SK-MEL-5 (cell line): ENCODE results near the gene MYO1D. TPM values are rescaled to one million over a fixed set of nuclear protein-coding genes. Genes with fewer than 3 reads are reported as not detected.

ENCODE experiments used
- DNase-seq: peaks from one replicate; pipeline ENCODE4 v3.0.0-alpha.2; 2016; ENCODE audit warnings: low read depth, low spot score
- in situ Hi-C: cut with HindIII; loops from 2 replicates; pipeline ENCODE4 v1.10.0; 2016; ENCODE audit warnings: low sequenced_read_pairs, high pct_unique_total_duplicates, low pct_unique_long_range_greater_than_20kb
- total RNA-seq: library from RNA; depleted of rRNA; stranded (reverse); fragments of >200 nt; shearing (Covaris generic); gene quantifications from 2 replicates; pipeline ENCODE4 v1.2.3, GENCODE V29; 2014

The MYO1D gene
- total RNA-seq, 1 experiment from 2014 or later: 44.5 TPM

DNA sequence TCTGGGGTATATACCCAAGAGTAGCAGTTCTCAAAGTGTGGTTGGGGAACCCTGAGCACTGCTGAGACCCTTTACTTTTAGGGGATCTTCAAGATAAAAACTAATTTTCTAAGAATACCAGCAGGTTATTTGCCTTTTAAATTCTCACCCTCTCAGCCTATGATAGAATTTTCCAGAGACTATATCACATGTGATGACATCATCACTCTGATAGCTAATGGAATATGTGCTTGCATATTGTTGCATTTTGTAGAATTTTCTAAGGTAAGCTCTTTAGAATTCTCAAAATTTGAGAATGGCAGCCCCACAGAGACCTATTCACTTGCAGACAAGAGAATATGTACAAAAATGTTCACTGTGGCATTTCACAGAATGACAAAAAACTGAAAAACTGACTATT lies 181.1 kb downstream of the MYO1D start:
- in situ Hi-C loops: no loop called here

DNA sequence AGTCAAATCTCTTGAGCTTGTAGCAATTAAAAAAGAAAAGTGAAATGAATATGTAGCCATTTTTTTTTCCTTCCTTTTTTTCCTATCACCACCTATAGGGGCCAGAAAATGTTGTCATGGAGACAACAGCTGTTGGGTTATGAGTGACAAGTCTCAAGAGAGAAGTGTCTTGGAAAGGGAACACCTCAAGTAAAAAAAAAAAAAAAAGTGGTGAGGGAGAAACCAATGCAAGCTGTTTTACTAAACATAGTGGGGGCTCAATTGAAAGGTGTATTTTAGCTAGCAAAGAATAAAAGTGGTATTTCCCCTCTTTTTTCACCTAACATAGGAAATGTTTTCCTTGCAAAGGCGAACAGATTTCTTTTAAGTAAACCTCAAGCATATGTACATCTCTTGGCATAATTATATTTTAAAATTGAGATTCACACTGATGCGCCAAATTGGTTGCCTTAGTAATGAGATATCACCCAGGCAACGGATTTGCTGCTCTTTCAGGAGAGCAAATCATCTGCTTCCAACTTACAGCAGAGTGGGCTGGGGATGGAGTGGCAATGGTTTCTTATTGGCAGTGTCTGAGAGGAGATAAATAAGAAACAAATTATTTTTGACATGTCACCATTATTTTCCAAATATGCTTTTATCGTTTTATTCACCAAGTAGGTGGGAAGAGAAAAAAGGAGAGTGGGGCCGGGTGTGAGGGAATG lies 183.6 kb downstream of the MYO1D start:
- no peak for DNase-seq
- in situ Hi-C loops: no loop called here

More for the DNA sequence above, 181.1 kb downstream of the MYO1D start:
- no peak for DNase-seq

DNA sequence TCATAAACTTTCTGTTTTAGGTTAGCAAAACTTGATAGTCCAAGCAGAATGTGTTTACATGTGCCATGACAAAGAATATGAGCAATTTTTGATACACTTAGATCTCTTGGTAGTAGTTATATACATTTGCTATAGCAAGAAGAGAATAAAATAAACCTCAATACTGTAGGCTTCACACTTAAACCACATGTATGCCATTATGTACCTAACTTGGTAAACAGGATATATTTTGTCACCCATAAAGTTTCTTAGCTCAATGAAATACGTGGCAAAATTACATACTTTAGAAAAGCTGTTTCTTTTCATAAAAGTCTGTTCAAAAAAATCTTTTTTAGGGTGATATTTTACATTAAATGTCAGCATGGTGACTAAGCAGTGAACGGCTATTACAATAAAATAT lies 184.7 kb downstream of the MYO1D start:
- no peak for DNase-seq
- in situ Hi-C loops: no loop called here

DNA sequence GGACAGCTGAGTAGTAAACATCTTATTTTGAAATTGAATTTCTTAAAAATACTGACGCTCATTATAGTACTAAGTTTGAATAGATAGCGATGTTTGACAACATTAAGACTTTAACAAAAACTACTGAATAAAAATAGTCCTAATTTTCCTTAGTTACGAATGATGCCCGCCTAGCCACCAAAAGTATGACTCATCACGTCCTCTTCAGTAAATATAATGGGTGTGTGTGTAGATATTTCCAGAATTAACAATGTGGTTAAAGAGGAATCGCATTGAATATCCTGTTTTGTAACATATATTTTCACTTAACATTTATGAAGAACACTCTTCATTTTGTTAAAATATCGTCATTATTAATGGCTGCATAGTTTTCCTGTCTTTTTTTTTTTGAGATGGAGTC lies 187.6 kb downstream of the MYO1D start:
- in situ Hi-C loops: no loop called here

DNA sequence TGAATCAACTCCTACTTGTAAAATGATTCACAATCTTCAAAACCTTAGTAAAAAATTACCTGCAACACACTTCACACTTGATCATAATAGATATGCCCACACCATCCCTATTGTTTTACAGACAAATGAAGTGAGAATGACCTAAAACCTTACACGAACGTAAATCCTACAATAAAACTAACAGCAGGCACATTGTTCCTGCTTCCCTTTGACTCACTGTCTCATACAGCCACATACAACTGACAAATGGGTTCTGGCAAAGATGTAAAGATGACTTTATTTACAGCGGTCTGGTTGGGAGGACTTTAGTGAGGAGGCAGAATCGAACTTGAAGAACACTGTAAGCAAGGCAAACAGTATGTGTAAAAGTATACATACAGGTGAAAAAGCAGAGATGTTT lies 188.7 kb downstream of the MYO1D start:
- no peak for DNase-seq
- in situ Hi-C loops: no loop called here

More for the DNA sequence above, 187.6 kb downstream of the MYO1D start:
- peak; percentile 6 for DNase-seq

DNA sequence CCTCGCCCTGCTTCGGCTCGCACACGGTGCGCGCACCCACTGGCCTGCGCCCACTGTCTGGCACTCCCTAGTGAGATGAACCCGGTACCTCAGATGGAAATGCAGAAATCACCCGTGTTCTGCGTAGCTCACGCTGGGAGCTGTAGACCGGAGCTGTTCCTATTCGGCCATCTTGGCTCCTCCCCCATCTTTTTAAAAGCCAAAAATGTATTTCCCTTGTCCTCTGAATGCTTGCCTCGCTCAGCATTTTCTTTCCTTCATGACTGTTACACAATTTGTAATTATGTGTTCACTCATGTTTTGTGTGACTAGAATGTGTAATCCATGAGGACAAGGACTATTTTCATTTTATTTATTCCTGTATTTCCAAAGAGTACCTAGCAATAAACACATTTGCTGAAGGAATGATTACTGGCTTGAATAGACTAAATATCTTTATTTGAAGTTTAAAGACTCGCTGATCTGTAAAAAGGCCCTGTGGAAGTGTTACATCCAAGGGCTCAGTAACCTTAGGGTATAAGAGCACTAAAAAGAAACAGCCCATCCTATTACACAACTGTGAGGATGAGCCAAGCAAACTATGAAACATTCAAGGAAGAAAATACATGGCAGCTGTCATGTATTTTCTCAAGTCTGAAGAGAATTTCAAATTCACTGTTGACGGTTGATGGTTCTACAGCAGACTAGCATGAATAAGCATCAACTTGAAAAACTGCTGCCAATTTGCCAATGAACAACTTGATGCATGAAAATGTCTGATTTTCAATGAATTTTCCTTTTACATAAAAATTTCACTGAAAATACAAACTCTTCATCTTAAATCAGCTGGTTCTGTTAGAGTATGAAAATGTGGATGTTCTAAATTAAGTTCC lies 192.6 kb downstream of the MYO1D start:
- in situ Hi-C loops: no loop called here
- no peak for DNase-seq

DNA sequence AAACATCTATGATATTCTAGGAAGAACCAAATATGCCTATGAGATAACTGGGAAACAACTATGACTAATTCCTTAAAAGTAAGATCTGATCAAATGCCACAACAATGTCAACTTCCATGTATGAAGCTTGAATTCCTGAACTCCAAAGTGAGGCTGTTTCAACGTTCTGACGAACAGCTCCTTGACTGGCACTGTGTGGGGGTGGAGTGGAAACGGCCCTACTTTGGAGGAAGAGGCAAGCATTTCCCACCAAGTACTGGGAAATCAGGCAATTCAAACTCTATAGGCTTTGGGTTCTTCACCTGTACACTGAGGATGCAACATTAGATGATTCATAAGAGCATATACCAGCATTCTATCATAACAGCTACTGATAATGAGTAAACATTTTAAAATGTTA lies 203.0 kb downstream of the MYO1D start:
- no peak for DNase-seq

DNA sequence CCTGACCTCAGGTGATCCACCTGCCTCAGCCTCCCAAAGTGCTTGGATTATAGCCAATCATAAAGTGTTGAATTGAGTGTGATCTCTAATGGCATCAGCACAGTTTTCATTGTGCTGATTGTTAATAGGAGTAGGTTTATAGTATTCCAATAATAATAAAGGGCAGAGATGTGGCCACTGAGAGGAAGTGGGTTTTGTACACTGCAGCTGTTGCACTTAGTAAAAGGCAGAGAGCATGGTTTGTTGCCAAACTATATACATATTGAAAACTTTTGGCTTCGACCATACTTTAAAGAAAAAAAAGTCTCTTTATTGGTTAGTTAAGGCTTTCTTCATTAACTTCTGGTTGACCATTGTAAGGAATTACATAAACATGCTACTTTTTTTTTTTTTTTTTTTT lies 204.2 kb downstream of the MYO1D start:
- no peak for DNase-seq
- in situ Hi-C loops: no loop called here

More for the DNA sequence above, 203.0 kb downstream of the MYO1D start:
- in situ Hi-C loops: no loop called here

DNA sequence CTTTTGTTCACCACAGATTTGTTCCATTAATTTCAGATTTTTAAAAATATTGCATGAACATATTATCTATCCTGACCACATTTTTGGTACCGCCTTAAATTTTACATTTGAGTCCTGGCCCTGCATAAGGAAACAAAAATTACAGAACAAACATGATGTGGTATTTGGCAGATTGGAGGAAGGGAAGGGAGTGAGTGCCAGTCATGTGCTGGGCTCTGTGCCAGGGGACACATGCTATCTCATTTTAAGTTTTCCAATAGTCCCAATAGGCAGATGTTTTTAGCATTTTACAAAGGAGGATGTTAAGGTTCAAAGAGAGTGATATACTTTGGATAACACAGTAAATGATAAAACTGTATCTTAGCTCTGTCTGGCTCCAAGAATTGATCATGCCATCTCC lies 205.0 kb downstream of the MYO1D start:
- in situ Hi-C loops: no loop called here
- DNase-seq: no peak

DNA sequence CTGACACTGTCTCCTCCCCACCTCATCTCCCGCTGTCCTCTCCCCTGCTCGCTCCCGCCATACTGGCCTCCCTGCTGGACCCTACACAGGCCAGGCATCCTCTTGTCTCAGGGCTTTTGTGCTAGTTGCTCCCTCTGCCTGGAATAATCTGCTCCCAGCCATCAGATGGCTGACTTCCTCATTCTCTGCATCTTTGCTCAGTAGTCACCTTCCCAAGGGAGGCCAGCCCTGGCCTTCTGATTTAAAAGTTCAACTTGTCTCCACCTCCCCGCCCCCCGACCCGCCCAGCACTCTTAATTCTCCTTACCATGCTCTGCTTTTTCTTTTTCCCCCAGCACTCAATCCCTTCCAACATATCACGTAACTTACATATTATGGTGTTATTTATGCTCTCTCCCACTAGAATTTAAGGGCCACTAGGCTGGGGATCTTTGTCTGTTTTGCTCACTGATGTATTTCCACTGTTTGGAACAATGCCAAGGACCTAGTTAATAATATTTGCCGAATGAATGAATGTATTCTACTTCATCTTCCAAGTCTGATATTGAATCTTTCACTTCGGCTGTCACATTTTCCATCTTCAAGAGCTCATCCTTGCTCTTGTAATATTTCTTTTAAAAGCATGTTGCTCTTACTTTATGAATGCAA lies 211.9 kb downstream of the MYO1D start:
- DNase-seq: no peak
- in situ Hi-C loops: no loop called here

DNA sequence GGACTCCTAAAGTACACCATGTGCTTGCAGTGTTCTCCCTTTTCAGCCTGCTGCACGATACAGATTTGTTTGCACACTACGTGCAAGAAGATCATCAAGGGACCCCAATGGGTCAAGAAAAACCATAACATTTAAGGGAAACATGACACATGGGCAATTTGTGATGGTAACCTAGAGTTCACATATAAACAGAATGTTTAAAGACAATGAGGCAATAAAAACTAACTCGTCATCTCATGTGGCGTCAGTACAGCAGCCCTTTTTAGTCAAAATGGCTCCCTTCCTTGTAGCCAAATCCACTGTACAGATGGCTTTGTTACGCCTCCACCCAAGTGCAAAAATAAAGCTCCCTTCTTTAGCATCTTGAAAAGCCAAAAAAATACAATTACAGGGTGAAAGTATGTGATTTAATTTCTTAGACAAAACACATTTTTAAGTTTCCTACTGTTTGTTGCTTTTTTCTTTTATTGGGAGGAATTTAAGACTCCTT lies 216.4 kb downstream of the MYO1D start:
- DNase-seq: no peak
- in situ Hi-C loops: no loop called here

DNA sequence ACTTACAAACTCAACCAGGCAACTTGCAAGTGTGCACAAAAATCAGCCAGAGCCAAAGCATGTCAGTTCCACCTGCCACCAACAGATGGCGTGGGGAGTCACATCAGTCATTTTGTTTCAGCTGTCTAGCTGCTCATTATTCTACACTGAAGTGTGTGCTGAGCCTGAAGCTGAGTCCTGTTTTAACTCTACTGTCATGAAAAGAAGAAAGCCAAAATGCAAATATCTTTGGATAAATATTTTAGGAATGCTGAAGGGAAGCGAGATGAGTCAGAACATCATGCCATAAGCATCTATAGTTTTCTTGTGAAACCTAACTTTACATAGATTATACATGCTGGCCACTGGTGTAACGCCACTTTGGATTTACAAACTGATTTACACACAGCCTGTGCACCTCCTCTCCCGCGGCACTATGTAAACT lies 217.5 kb downstream of the MYO1D start:
- in situ Hi-C loops: no loop called here
- peak; percentile 81 for DNase-seq

DNA sequence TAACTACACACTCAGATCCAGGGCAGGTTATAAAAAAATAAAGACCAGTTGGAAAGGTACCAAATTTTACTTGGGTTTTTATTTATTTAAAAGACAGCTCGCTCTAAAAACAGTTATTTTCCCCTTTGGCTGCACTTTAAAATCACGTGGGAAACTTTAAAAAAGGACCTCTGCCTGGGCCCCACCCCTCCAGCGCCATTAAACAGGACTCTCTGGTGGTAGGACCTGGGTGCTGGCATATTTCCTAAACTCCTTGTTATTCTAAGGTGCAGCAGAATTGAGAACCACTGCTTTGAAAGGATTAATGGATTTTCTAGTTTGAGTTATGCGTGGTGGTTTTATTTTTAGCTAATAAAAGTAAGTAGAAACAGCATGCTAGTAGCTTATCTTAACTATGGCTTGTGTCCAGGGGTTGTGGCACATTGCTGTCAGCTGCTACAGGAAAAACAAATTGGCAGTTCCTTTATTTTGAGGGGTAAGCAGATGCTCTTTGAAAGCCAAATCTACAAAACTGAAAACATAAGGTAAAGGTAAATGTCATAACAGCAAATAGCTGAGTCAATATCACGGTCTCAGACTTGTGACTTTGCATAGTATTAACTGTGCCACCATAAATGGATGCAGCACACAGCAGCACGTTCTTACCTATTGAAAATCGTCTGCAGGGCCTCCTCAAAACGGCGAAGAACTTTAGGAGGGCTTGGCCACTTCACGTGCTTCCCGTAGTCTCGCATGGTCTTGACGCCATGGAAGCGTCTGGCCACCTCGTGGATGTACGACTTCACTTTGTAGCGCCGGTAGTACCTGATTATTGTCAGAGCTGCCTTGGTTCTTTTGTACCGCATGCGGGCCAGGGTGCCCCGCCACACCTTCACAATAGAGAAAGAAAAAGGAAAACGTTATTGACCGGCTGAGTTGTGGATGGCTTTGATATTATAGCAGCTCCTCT lies 218.2 kb downstream of the MYO1D start:
- DNase-seq: no peak
- in situ Hi-C loops: no loop called here

DNA sequence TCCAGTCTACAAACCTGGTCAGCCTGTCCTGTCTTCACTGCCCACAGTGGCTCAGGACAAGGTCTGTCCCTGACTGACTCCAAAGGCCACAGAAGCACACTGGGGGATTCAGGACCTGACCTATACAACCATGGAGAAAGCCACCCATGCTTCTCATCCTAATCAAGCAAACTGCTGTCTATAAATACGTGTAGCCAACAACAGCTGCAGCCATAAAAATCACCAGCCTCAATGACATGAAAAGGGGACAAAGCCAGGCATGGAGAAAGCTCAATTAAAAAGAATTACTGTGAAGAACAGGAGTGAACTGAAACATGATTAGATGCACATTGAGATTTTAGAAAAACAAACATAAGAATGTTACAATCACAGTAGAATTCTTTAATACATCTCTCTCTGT lies 220.0 kb downstream of the MYO1D start:
- in situ Hi-C loops: no loop called here
- no peak for DNase-seq

DNA sequence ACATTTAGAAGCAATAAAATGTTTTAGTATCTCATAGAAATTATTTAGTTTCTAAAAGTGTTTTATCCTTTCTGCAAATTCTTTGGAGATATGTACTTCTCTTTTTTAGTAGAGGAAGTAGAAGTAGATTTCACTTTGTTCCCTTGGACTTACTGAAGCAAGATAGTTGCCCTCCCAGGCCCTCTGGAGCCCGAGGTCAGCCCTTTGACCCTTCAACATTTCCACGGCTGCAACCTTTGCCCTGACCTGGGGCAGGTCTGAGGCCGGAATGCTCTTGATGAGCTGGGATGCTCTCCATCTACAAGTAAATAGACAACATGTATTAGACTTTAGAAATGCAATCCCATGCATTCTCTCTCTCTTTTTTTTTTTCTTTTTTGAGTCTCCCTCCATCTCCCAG lies 222.6 kb downstream of the MYO1D start:
- no peak for DNase-seq
- in situ Hi-C loops: no loop called here

DNA sequence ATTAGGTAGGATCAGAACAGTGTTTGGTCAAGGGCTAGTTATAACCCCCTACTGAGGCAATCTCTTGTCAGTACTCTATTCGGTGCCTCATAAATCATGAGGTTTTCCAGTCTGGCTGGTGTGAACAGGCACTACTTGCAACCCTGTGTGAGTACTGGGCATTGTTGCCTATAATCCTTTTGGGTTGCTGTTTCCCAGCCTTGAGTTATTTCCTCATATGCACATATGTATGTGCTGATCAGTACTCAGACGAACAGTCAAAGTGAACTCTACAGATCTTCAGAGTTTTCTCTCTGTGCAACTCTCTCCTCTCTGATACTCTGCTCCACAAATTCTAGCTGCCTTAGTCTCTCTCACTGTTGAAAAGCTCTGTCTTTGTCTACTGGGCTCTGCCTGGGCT lies 225.8 kb downstream of the MYO1D start:
- no peak for DNase-seq
- in situ Hi-C loops: no loop called here

DNA sequence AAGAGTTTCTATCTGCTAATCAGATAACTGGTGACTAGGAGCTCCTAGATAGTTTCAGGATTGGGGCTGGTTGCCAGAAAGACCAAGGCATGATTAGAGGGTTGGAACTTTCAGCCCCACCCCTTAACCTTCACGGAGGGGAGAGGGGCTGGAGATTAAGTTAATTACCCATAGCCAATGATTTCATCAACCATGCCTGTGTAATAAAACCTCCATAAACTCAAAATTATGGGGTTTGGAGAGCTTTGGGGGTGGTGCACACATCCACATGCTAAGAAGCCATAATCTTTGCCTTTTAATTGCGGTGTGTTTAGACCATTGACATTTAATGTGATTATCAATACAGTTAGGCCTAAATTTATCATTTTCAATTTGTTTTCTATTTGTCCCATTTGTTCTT lies 228.5 kb downstream of the MYO1D start:
- DNase-seq: no peak
- in situ Hi-C loops: no loop called here
